WTC11 (cell line): ENCODE measurements around the gene RCN1. TPM values are rescaled to one million over a fixed set of nuclear protein-coding genes. Genes with fewer than 3 reads are reported as not detected.

Source experiments
- ATAC-seq: fragments of 200-7000 bp; cut with Tn5 transposase; 2 replicates; pipeline ENCODE4 v1.10.0; 2021; ENCODE audit warnings: mild to moderate bottlenecking, moderate library complexity
- CTCF ChIA-PET: fragments of 300-600 bp; sonication (Branson Sonifier 250); formaldehyde crosslinking; loops from one replicate; lab custom pipeline; 2021; ENCODE audit warnings: antibody characterized with exemption; lab: Charles Lee
- POLR2A ChIA-PET: fragments of 350-600 bp; sonication (Branson Sonifier 250); formaldehyde crosslinking; loops from one replicate; lab custom pipeline; 2021; ENCODE audit warnings: antibody characterized with exemption; lab: Charles Lee
- DNase-seq: peaks from one replicate; pipeline ENCODE4 v3.0.0; 2021; ENCODE audit warnings: low spot score
- H3K27ac Mint-ChIP-seq: 2 replicates; pipeline ENCODE4 v1.8.0; 2021; ENCODE audit warnings: mixed read lengths
- H3K27me3 Mint-ChIP-seq: 2 replicates; pipeline ENCODE4 v1.8.0; 2021; ENCODE audit warnings: low read depth, mild to moderate bottlenecking, moderate library complexity, mixed read lengths
- H3K36me3 Mint-ChIP-seq: 2 replicates; pipeline ENCODE4 v1.8.0; 2021; ENCODE audit warnings: mixed read lengths
- H3K4me1 Mint-ChIP-seq: 2 replicates; pipeline ENCODE4 v1.8.0; 2022; ENCODE audit warnings: mixed read lengths
- H3K4me3 Mint-ChIP-seq: 2 replicates; pipeline ENCODE4 v1.8.0; 2021; ENCODE audit warnings: mild to moderate bottlenecking, moderate library complexity, mixed read lengths
- H3K9me3 Mint-ChIP-seq: 2 replicates; pipeline ENCODE4 v1.8.0; 2021; ENCODE audit warnings: mixed read lengths
- ATF1 ChIP-seq: sonication (generic); formaldehyde crosslinking; IDR thresholded peaks from 2 replicates; pipeline ENCODE4 v1.8.1; 2023; ENCODE audit warnings: mild to moderate bottlenecking, moderate library complexity, missing genetic modification reagents
- CBFB ChIP-seq: sonication (generic); formaldehyde crosslinking; IDR thresholded peaks from 2 replicates; pipeline ENCODE4 v1.8.1; 2022; ENCODE audit warnings: mild to moderate bottlenecking, low read depth, missing genetic modification reagents
- CREB1 ChIP-seq: sonication (generic); formaldehyde crosslinking; IDR thresholded peaks from 2 replicates; pipeline ENCODE4 v1.8.0; 2023; ENCODE audit warnings: mild to moderate bottlenecking, missing genetic modification reagents
- CTCF ChIP-seq: fragments of 200-600 bp; IDR thresholded peaks from 2 replicates; pipeline ENCODE4 v1.8.0; 2022; ENCODE audit warnings: antibody characterized with exemption
- E2F1 ChIP-seq: sonication (generic); formaldehyde crosslinking; IDR thresholded peaks from 2 replicates; pipeline ENCODE4 v1.8.0; 2022; ENCODE audit warnings: mild to moderate bottlenecking, missing genetic modification reagents
- E2F5 ChIP-seq: sonication (generic); formaldehyde crosslinking; IDR thresholded peaks from 2 replicates; pipeline ENCODE4 v1.8.1; 2022; ENCODE audit warnings: mild to moderate bottlenecking, moderate library complexity, missing genetic modification reagents
- FOXP1 ChIP-seq: sonication (generic); formaldehyde crosslinking; IDR thresholded peaks from 2 replicates; pipeline ENCODE4 v1.8.0; 2022; ENCODE audit warnings: missing genetic modification reagents, mild to moderate bottlenecking, moderate library complexity, borderline replicate concordance
- IRF2 ChIP-seq: sonication (generic); formaldehyde crosslinking; IDR thresholded peaks from 2 replicates; pipeline ENCODE4 v1.8.0; 2022; ENCODE audit warnings: low read depth, missing genetic modification reagents, borderline replicate concordance
- MLX ChIP-seq: sonication (generic); formaldehyde crosslinking; IDR thresholded peaks from 2 replicates; pipeline ENCODE4 v1.8.1; 2023; ENCODE audit warnings: mild to moderate bottlenecking, missing genetic modification reagents, moderate library complexity
- MXD4 ChIP-seq: fragments of 250-450 bp; sonication (Bioruptor Pico); IDR thresholded peaks from 2 replicates; pipeline ENCODE4 v1.8.0; 2021; ENCODE audit warnings: mild to moderate bottlenecking, moderate library complexity, borderline replicate concordance
- NR2C2 ChIP-seq: sonication (generic); formaldehyde crosslinking; IDR thresholded peaks from 2 replicates; pipeline ENCODE4 v1.8.0; 2022; ENCODE audit warnings: mild to moderate bottlenecking, missing genetic modification reagents
- SMAD3 ChIP-seq: sonication (generic); formaldehyde crosslinking; IDR thresholded peaks from 2 replicates; pipeline ENCODE4 v1.8.0; 2022; ENCODE audit warnings: missing genetic modification reagents, mild to moderate bottlenecking, borderline replicate concordance
- SOX15 ChIP-seq: fragments of 250-450 bp; sonication (Bioruptor Pico); IDR thresholded peaks from 2 replicates; pipeline ENCODE4 v1.9.0; 2021; ENCODE audit warnings: mild to moderate bottlenecking
- SP1 ChIP-seq: sonication (generic); formaldehyde crosslinking; conservative IDR thresholded peaks from 2 replicates; pipeline ENCODE4 v1.8.1; 2022; ENCODE audit warnings: missing genetic modification reagents
- USF1 ChIP-seq: sonication (generic); formaldehyde crosslinking; IDR thresholded peaks from 2 replicates; pipeline ENCODE4 v1.8.0; 2022; ENCODE audit warnings: mild to moderate bottlenecking, missing genetic modification reagents
- USF2 ChIP-seq: sonication (generic); formaldehyde crosslinking; IDR thresholded peaks from 2 replicates; pipeline ENCODE4 v1.8.1; 2023; ENCODE audit warnings: mild to moderate bottlenecking, missing genetic modification reagents, moderate library complexity
- ZNF281 ChIP-seq: sonication (generic); formaldehyde crosslinking; IDR thresholded peaks from 2 replicates; pipeline ENCODE4 v1.8.0; 2023; ENCODE audit warnings: mild to moderate bottlenecking, missing genetic modification reagents
- ZNF317 ChIP-seq: sonication (generic); formaldehyde crosslinking; IDR thresholded peaks from 2 replicates; pipeline ENCODE4 v1.8.1; 2023; ENCODE audit warnings: low read depth, mild to moderate bottlenecking, moderate library complexity, missing genetic modification reagents, borderline replicate concordance
- ZNF423 ChIP-seq: fragments of 250-450 bp; sonication (Bioruptor Pico); IDR thresholded peaks from 2 replicates; pipeline ENCODE4 v2.1.2; 2022; ENCODE audit warnings: mild to moderate bottlenecking, moderate library complexity
- ZNF425 ChIP-seq: fragments of 250-450 bp; sonication (Bioruptor Pico); conservative IDR thresholded peaks from 2 replicates; pipeline ENCODE4 v1.9.0; 2021; ENCODE audit warnings: mild to moderate bottlenecking
- total RNA-seq: library from RNA; stranded (reverse); gene quantifications from 3 replicates; pipeline ENCODE4 v1.2.3, GENCODE V29; 2021

RCN1 gene
- total RNA-seq, 1 experiment from 2014 or later = 96.2 TPM

- no peak for TF ChIP-seq E2F1 (CRISPR knock-in tag)
- TF ChIP-seq, all 79 proteins: peak for 0
Measured at GRCh38 chr11:32149748-32150147, 58.9 kb downstream of the RCN1 start (continued).

GRCh38 chr11:32151027-32151426, 60.2 kb downstream of the RCN1 start:
- Mint-ChIP-seq H3K27me3 (peaks cover 2% of the 10 kb centered on the region), H3K9me3 (peaks cover 13% of the 10 kb centered on the region), H3K4me1 (peaks cover 3% of the 10 kb centered on the region), H3K4me3 (no peak overlapping the region)
- CTCF ChIA-PET = no interaction called here
- POLR2A ChIA-PET = no interaction called here
- ATAC-seq = no peak
- no peak for DNase-seq
- TF ChIP-seq USF2 (CRISPR knock-in tag) = no peak
- no peak for TF ChIP-seq SP1 (CRISPR knock-in tag)
- TF ChIP-seq ZNF281 (CRISPR knock-in tag) = no peak
- no peak for TF ChIP-seq USF1 (CRISPR knock-in tag)
- no peak for TF ChIP-seq ZNF423 (CRISPR knock-in tag)
- TF ChIP-seq ZNF425 (CRISPR knock-in tag) = no peak
- no peak for TF ChIP-seq FOXP1 (CRISPR knock-in tag)
- TF ChIP-seq SMAD3 (CRISPR knock-in tag) = no peak
- no peak for TF ChIP-seq E2F5
- TF ChIP-seq ATF1 (CRISPR knock-in tag) = no peak
- TF ChIP-seq SOX15 (CRISPR knock-in tag) = no peak
- no peak for TF ChIP-seq IRF2 (CRISPR knock-in tag)
- no peak for TF ChIP-seq CTCF
- TF ChIP-seq CBFB (CRISPR knock-in tag) = no peak
- TF ChIP-seq CREB1 (CRISPR knock-in tag) = no peak
- no peak for TF ChIP-seq NR2C2 (CRISPR knock-in tag)
- TF ChIP-seq MXD4 = no peak
- no peak for TF ChIP-seq MLX (CRISPR knock-in tag)
- TF ChIP-seq ZNF317 (CRISPR knock-in tag) = no peak
- TF ChIP-seq, all 79 proteins: peak for 0
- no peak overlapping the region for H3K27ac Mint-ChIP-seq
- H3K36me3 Mint-ChIP-seq = no peaks in the 10 kb centered on the region; the same call in 1 of the 2 replicates
